HL-60 (cell line): Measurements from ENCODE around the gene CALHM2.

ENCODE experiments used
- DNase-seq, 2 experiments: peaks; one replicate each; pipeline ENCODE4 v3.0.0-alpha.2; 2010 to 2020; ENCODE audit warnings: low read depth in 1 of 2, low spot score in 1 of 2
- H3K27ac ChIP-seq: fragments of 250-450 bp; sonication (Bioruptor Pico); replicated peaks from 2 replicates; pipeline ENCODE4 v1.5.1; 2020; ENCODE audit warnings: mild to moderate bottlenecking, moderate library complexity
- H3K27me3 ChIP-seq: fragments of 250-450 bp; sonication (Bioruptor Pico); 2 replicates; pipeline ENCODE4 v1.5.1; 2021; ENCODE audit warnings: mild to moderate bottlenecking, moderate library complexity; ENCODE audit not compliant: insufficient read depth, poor library complexity, severe bottlenecking
- H3K4me3 ChIP-seq: replicated peaks from 2 replicates; pipeline ENCODE4 v1.5.1; 2011; ENCODE audit warnings: mild to moderate bottlenecking, control low read depth, low read length; ENCODE audit not compliant: insufficient read depth
- GABPA ChIP-seq: IDR thresholded peaks from 2 replicates; pipeline ENCODE4 v1.6.1; 2012; ENCODE audit warnings: low read depth
- POLR2AphosphoS5 ChIP-seq: IDR thresholded peaks from 2 replicates; pipeline ENCODE4 v1.6.1; 2012; ENCODE audit warnings: low read depth
- REST ChIP-seq: IDR thresholded peaks from 2 replicates; pipeline ENCODE4 v1.6.1; 2012; ENCODE audit warnings: low read depth; ENCODE audit not compliant: insufficient replicate concordance
- SPI1 ChIP-seq: IDR thresholded peaks from 2 replicates; pipeline ENCODE4 v1.6.1; 2012; ENCODE audit warnings: low read depth, mild to moderate bottlenecking, borderline replicate concordance
- TF ChIP-seq, protein P1 (sequence below): IDR thresholded peaks from one replicate; pipeline ENCODE4 v1.5.1; 2011; ENCODE audit warnings: low read length, control low read depth, inconsistent platforms; ENCODE audit not compliant: insufficient read depth

CALHM2 gene

GRCh38 chr10:103456074-103456660 is 4.0 kb upstream of the CALHM2 start:
- Histone ChIP-seq H3K27me3 (no peaks in the 10 kb centered on the region), H3K27ac (no peak overlapping the region), H3K4me3 (no peak overlapping the region)
- TF ChIP-seq, protein P1, sequence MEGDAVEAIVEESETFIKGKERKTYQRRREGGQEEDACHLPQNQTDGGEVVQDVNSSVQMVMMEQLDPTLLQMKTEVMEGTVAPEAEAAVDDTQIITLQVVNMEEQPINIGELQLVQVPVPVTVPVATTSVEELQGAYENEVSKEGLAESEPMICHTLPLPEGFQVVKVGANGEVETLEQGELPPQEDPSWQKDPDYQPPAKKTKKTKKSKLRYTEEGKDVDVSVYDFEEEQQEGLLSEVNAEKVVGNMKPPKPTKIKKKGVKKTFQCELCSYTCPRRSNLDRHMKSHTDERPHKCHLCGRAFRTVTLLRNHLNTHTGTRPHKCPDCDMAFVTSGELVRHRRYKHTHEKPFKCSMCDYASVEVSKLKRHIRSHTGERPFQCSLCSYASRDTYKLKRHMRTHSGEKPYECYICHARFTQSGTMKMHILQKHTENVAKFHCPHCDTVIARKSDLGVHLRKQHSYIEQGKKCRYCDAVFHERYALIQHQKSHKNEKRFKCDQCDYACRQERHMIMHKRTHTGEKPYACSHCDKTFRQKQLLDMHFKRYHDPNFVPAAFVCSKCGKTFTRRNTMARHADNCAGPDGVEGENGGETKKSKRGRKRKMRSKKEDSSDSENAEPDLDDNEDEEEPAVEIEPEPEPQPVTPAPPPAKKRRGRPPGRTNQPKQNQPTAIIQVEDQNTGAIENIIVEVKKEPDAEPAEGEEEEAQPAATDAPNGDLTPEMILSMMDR: no peak
- TF ChIP-seq SPI1 (no peak), GABPA (no peak), POLR2AphosphoS5 (no peak)
- DNase-seq: no peak

DNA sequence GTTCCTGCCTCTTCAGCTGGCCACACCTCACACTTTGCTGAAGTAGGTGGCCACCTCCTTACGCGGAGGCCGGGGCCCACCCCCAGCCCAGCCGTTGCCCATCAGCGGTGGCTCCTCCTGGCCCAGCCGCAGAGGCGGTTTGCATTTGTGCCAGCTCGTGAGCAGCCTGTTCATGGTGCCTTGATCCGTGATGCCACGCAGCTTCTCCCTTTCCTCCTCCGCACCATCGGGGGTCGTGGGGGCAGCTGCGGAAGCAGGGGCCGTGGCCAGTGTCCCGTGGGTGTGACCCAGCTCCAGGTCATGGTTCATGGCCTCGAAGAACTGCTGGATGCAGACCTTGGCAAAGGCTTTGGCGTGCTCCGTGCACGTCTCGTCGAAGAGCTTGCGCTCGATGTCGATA is 3.1 kb upstream of the CALHM2 start:
- no peaks in the 10 kb centered on the region for H3K27me3 ChIP-seq
- no peak for DNase-seq
- TF ChIP-seq, protein P1: no peak
- no peak for TF ChIP-seq GABPA
- TF ChIP-seq REST: no peak
- no peak for TF ChIP-seq POLR2AphosphoS5
- no peak for TF ChIP-seq SPI1
- no peak overlapping the region for H3K27ac ChIP-seq
- H3K4me3 ChIP-seq: no peak overlapping the region

DNA sequence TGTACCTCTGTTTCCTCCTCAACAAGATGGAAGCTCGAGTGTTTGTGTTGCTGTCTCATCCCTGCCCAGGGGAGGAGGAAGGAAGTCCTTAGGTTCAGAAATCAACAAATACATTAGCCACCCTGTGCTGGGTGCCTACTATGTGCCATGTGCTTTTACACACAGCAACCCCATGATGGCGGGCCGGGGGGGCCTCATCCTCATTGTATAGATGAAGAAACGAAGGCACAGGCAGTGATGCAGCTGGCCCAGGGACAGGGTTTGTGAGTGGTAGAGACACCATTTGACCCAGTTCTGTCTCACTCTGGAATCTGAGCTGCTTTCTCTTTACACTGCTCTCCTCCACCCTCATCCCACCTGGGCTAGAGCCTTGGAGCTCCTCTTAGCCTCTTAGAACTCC is 1.9 kb upstream of the CALHM2 start:
- no peaks in the 10 kb centered on the region for H3K27me3 ChIP-seq
- no peak overlapping the region for H3K4me3 ChIP-seq
- DNase-seq: no peak
- TF ChIP-seq, protein P1: no peak
- TF ChIP-seq SPI1 (no peak), POLR2AphosphoS5 (no peak), GABPA (no peak), REST (no peak)
- no peak overlapping the region for H3K27ac ChIP-seq
